A549 treated with CORT108297 at 1 μM for 4 hours (cell line): ENCODE results near the gene MKX. TPM values are rescaled to one million over a fixed set of nuclear protein-coding genes. Genes with fewer than 3 reads are reported as not detected.

ENCODE experiments used
- total RNA-seq: library from RNA; stranded (reverse); fragments of 200-300 nt; extraction: Qiagen RNA extraction; gene quantifications from 5 replicates; pipeline ENCODE4 v1.2.3, GENCODE V29; 2022

MKX gene, protein sequence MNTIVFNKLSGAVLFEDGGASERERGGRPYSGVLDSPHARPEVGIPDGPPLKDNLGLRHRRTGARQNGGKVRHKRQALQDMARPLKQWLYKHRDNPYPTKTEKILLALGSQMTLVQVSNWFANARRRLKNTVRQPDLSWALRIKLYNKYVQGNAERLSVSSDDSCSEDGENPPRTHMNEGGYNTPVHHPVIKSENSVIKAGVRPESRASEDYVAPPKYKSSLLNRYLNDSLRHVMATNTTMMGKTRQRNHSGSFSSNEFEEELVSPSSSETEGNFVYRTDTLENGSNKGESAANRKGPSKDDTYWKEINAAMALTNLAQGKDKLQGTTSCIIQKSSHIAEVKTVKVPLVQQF
- total RNA-seq = not detected in 5 replicates

DNA sequence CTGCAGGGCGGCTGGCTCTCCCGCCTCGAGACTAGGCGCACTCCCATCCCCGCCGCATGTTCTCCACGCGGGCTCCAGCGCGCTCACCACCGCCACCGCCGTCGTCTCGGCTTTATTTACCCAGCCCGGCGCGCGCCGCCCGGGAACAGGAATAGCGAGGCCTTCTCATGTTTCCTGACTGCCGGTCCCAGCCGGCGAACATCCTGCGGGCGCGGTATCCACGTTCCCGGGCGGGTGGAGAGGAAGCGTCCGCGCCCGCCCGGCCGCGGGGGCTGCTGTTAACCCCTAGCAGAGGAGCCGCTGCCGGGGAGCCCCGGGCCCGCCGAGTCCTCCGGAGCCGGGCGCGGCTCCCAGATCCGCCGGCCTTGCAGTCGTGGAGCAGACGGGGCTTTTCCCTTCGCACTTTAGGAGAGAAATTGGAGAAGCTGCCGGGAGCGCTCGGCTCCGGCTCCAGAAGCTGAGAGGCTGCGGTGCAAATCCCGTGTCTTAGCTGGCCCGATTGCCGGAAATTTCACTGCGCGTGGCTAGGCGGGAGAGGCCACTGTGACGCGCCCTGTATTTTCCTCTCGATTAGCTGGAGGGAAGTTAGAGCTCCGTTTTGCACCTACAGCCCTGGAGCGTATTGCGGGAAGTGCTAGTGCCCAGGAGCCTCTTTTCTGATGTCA is at the start of gene MKX:
TSS of gene MKX (minus strand) at position 88 of the 665 bp plus-strand sequence. CDS start 2,404 bp downstream, outside the sequence.

Other genes with a start within 250 kb of the MKX start
- 77.3 to 105 TPM (median 80.2 TPM) in 5 replicates for gene RAB18, start 241.5 kb downstream of the MKX start, total RNA-seq